ENCODE results near the gene SEPTIN5.

Gene SEPTIN5

GRCh38 chr22:19738664-19739447, 24.6 kb downstream of the SEPTIN5 start:
- no peaks in the 10 kb centered on the region for H3F3A ChIP-seq (ENCODE audit: insufficient read depth)
- H3K9ac ChIP-seq (ENCODE audit: low read length) = no peak overlapping the region
- H3K4me3 ChIP-seq (ENCODE audit: insufficient read depth, low read length, poor library complexity, severe bottlenecking) = no peak overlapping the region
- H3K9me3 ChIP-seq (ENCODE audit: insufficient read depth, low read length) = no peaks in the 10 kb centered on the region
- H4K20me1 ChIP-seq (ENCODE audit: low read depth, low read length) = no peaks in the 10 kb centered on the region
- H3K27me3 ChIP-seq (ENCODE audit: low read length) = no peaks in the 10 kb centered on the region
- no peak overlapping the region for H3K27ac ChIP-seq (ENCODE audit: low read depth, low read length)
- no peak overlapping the region for H3K4me2 ChIP-seq (ENCODE audit: low read depth, low read length, poor library complexity, severe bottlenecking)
- no peaks in the 10 kb centered on the region for H3K79me2 ChIP-seq (ENCODE audit: insufficient read depth, low read length)
- H3K36me3 ChIP-seq (ENCODE audit: low read length) = no peaks in the 10 kb centered on the region
- no peak overlapping the region for H2AFZ ChIP-seq (ENCODE audit: low read depth, low read length, severe bottlenecking)
- no peaks in the 10 kb centered on the region for H3K9me2 ChIP-seq (replicated peaks; ENCODE audit: insufficient read depth, low read length)
- no peak for TF ChIP-seq EZH2phosphoT487 (conservative IDR thresholded peaks at IDR 0.05; ENCODE audit: low read length)
- no peak for TF ChIP-seq CTCF (IDR thresholded peaks at IDR 0.05; ENCODE audit: insufficient read depth, low read length, poor library complexity, severe bottlenecking)

- H3K27ac ChIP-seq (ENCODE audit: low read depth, low read length) = no peak overlapping the region
- no peak overlapping the region for H2AFZ ChIP-seq (ENCODE audit: low read depth, low read length, severe bottlenecking)
- H3K9ac ChIP-seq (ENCODE audit: low read length) = no peak overlapping the region
- H3K36me3 ChIP-seq (ENCODE audit: low read length) = no peaks in the 10 kb centered on the region
- no peak overlapping the region for H3K4me3 ChIP-seq (ENCODE audit: insufficient read depth, low read length, poor library complexity, severe bottlenecking)
- TF ChIP-seq CTCF (IDR thresholded peaks at IDR 0.05; ENCODE audit: insufficient read depth, low read length, poor library complexity, severe bottlenecking) (no peak), EZH2phosphoT487 (conservative IDR thresholded peaks at IDR 0.05; ENCODE audit: low read length) (no peak)
- H3K4me2 ChIP-seq (ENCODE audit: low read depth, low read length, poor library complexity, severe bottlenecking) = no peak overlapping the region
- H3K27me3 ChIP-seq (ENCODE audit: low read length) = no peaks in the 10 kb centered on the region
- H3K9me2 ChIP-seq (replicated peaks; ENCODE audit: insufficient read depth, low read length) = no peaks in the 10 kb centered on the region
- H3F3A ChIP-seq (ENCODE audit: insufficient read depth) = no peaks in the 10 kb centered on the region
- H4K20me1 ChIP-seq (ENCODE audit: low read depth, low read length) = no peaks in the 10 kb centered on the region
- H3K9me3 ChIP-seq (ENCODE audit: insufficient read depth, low read length) = no peaks in the 10 kb centered on the region
- H3K79me2 ChIP-seq (ENCODE audit: insufficient read depth, low read length) = no peaks in the 10 kb centered on the region
These were observed 25.2 kb downstream of the SEPTIN5 start for GRCh38 chr22:19739448-19739895.

- no peaks in the 10 kb centered on the region for H3K9me3 ChIP-seq (ENCODE audit: insufficient read depth, low read length)
- TF ChIP-seq CTCF (IDR thresholded peaks at IDR 0.05; ENCODE audit: insufficient read depth, low read length, poor library complexity, severe bottlenecking) (no peak), EZH2phosphoT487 (conservative IDR thresholded peaks at IDR 0.05; ENCODE audit: low read length) (no peak)
- H3K79me2 ChIP-seq (ENCODE audit: insufficient read depth, low read length) = no peaks in the 10 kb centered on the region
- H3F3A ChIP-seq (ENCODE audit: insufficient read depth) = no peaks in the 10 kb centered on the region
- no peak overlapping the region for H3K27ac ChIP-seq (ENCODE audit: low read depth, low read length)
- no peak overlapping the region for H3K9ac ChIP-seq (ENCODE audit: low read length)
- H3K36me3 ChIP-seq (ENCODE audit: low read length) = no peaks in the 10 kb centered on the region
- H3K9me2 ChIP-seq (replicated peaks; ENCODE audit: insufficient read depth, low read length) = no peaks in the 10 kb centered on the region
- H3K27me3 ChIP-seq (ENCODE audit: low read length) = no peaks in the 10 kb centered on the region
- H4K20me1 ChIP-seq (ENCODE audit: low read depth, low read length) = no peaks in the 10 kb centered on the region
- H3K4me3 ChIP-seq (ENCODE audit: insufficient read depth, low read length, poor library complexity, severe bottlenecking) = no peak overlapping the region
- no peak overlapping the region for H2AFZ ChIP-seq (ENCODE audit: low read depth, low read length, severe bottlenecking)
- H3K4me2 ChIP-seq (ENCODE audit: low read depth, low read length, poor library complexity, severe bottlenecking) = no peak overlapping the region
These were observed 25.7 kb downstream of the SEPTIN5 start for GRCh38 chr22:19739911-19740449.

All from SU-DHL-6 (cell line).